GM19395 (cell line): ENCODE measurements around the gene MAP3K4.

Experiments used
- ATAC-seq: cut with Tn5 transposase; IDR thresholded peaks from one replicate; pipeline ENCODE4 v1.9.1; 2021; ENCODE audit warnings: mild to moderate bottlenecking, moderate library complexity; ENCODE audit not compliant: unreplicated experiment

Gene MAP3K4

GRCh38 chr6:160998766-160999165, 7.2 kb downstream of the MAP3K4 start:
- ATAC-seq: no peak

- ATAC-seq: no peak
Measured at GRCh38 chr6:160999516-160999915, 7.9 kb downstream of the MAP3K4 start.

GRCh38 chr6:161000632-161001031, 9.1 kb downstream of the MAP3K4 start:
- ATAC-seq: no peak

- ATAC-seq: no peak
Measured at GRCh38 chr6:161001421-161001820, 9.9 kb downstream of the MAP3K4 start.

GRCh38 chr6:161003336-161003735, 11.8 kb downstream of the MAP3K4 start:
- no peak for ATAC-seq

GRCh38 chr6:161008245-161008644, 16.7 kb downstream of the MAP3K4 start:
- no peak for ATAC-seq

GRCh38 chr6:161009991-161010390, 18.4 kb downstream of the MAP3K4 start:
- ATAC-seq: no peak

GRCh38 chr6:161010418-161010817, 18.8 kb downstream of the MAP3K4 start:
- ATAC-seq: no peak

- no peak for ATAC-seq
Measured at GRCh38 chr6:161011492-161012480, 20.2 kb downstream of the MAP3K4 start.

GRCh38 chr6:161013695-161014094, 22.1 kb downstream of the MAP3K4 start:
- no peak for ATAC-seq

GRCh38 chr6:161017766-161018564, 26.4 kb downstream of the MAP3K4 start:
- ATAC-seq: no peak

GRCh38 chr6:161019324-161019839, 27.8 kb downstream of the MAP3K4 start:
- no peak for ATAC-seq

- ATAC-seq: no peak
Measured at GRCh38 chr6:161021543-161021942, 30.0 kb downstream of the MAP3K4 start.

GRCh38 chr6:161021998-161022743, 30.6 kb downstream of the MAP3K4 start:
- no peak for ATAC-seq

- ATAC-seq: no peak
Measured at GRCh38 chr6:161023316-161023715, 31.7 kb downstream of the MAP3K4 start.

- no peak for ATAC-seq
Measured at GRCh38 chr6:161024364-161024920, 32.9 kb downstream of the MAP3K4 start.

- ATAC-seq: no peak
Measured at GRCh38 chr6:161027385-161027784, 35.8 kb downstream of the MAP3K4 start.

- ATAC-seq: peak; percentile 84
Measured at GRCh38 chr6:161029195-161029809, 37.7 kb downstream of the MAP3K4 start.

GRCh38 chr6:161031721-161032495, 40.3 kb downstream of the MAP3K4 start:
- no peak for ATAC-seq
